Hepatic stellate cell (primary cell): ENCODE data around the gene AK5.

Experiments
- DNase-seq: peaks from one replicate; pipeline ENCODE4 v3.0.0; 2011; ENCODE audit warnings: low spot score

Gene AK5

DNA sequence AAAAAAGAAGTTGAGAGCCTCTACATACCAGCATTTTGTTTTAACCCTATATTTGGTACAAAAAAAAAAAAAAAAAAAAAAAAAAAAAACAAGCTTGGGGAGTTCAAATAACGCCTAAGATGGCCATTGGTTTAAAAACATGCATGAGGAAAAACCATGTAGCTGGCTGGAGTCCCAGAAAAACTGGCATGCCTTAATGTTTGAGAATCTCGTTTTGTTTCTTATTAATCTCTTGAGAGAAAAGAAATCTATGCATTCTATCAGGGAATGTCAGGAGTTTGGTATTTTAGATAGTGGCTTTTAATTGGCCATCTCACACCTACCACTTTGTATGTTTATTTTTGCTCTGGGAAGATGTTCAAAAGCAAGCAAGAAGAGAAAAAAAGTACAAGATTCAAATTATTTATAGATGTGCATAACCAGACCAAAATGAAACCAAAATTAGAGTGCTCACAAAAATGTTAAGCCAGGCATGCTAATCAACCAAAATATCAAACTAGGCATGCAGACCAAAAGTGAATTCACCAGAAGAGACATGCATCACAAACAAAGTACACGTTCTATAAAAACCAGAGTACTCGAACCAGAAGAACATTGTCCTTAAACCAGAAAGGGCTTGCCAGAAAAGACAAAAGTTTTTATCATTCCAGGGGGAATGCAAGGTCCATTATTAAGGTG lies 156.6 kb downstream of the AK5 start:
- peak; percentile 17 for DNase-seq

DNA sequence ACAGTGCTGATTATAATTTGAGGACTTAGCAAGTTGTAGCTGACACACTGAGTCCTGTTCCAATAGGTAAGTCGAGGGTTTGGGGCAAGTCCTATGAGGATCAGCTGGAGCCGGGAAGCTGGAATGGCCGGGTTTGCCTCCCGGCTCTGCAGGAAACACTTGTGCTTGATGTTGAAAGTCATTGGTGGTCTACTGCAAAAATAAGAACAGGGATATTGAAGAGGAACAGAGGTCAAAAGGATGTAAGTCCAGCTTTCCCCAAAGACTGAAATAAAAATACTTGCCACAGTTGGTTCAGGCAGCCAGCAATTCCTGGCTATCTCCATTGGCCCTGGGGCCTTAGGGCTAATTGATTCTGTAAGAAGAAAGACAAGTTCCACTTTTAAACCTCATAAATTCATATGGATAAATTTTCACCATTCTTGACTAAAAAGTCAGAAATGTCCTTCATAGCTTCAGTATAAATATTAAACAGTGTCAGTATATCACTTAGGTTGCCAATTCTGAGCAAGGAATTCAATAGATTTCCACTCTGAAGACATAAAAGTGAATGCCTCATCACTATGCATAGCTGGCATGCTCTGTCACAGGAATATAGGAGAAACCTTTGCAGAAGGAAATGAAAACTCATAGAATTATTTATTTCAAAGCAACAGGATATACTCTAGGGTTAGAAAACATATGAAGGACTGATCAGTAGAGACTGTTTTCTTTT lies 165.2 kb downstream of the AK5 start:
- DNase-seq: no peak

DNA sequence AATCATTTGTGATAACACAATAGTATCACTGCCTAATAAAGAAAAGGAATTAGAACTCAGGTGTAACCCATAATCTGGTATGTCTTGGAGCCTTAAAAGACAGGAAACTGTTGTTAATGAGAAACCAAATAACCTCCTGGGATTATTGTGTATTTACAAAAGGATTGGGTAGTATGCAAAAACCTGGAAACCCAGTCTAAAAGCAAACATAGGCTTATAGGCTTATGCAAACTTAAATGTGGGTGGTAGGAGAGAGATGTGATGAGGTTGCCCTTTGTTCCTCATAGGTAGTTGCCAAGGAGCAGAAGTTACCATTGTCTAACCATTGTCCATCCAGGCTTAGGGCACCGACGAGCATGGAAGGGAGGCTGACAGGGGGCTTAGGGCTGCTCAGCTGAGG lies 165.8 kb downstream of the AK5 start:
- no peak for DNase-seq

DNA sequence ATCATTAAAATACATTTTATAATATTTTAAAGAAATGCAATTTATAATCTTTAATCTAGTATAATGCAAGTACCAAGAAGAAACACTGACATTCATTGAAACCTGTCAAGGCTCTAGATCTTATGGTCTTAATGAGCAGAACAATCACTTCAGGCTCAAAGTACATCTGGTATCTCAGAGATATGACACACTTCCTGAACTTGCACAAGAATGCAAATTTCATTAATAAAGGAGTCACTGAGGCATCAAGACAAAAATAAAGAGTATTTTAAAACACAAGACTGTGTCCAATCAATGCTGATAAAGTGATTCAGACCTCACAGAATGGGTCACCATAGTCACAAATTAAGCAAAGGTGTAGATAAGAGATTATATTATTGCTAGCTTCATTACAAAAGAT lies 178.1 kb downstream of the AK5 start:
- no peak for DNase-seq

DNA sequence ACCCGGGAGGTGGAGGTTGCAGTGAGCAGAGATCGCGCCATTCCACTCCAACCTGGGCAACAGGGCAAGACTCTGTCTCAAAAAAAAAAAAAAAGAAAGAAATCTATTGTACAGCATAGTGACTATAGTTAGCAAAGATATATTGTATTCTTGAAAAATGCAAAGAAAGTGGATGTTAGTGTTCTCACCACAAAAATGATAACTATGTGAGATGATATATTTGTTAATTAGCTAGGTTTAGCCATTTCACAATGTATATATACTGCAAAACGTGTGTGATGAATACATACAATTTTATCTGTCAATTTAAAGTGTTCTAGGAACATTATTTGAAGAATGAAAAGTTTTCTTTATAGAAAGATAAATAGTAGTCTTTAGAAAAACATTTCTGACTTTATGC lies 179.9 kb downstream of the AK5 start:
- no peak for DNase-seq

DNA sequence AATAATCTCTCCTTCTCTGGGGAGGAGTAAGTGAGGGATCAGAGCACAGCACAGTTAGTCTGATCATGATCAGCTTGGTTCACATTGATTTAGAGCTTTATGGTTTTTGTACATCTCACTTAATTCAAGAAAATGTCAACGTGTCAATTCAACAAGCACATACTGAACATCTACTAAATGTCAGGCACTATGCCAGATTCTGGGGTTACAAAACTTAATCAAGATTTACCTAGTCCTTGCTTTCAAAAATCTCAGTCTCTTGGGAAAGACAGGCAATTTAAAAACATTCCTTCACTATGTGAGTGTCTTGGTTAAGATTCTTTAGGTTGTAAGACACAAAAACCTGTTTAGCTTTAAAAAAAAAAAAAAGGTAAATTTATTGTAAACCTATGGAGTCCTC lies 181.4 kb downstream of the AK5 start:
- DNase-seq: no peak

DNA sequence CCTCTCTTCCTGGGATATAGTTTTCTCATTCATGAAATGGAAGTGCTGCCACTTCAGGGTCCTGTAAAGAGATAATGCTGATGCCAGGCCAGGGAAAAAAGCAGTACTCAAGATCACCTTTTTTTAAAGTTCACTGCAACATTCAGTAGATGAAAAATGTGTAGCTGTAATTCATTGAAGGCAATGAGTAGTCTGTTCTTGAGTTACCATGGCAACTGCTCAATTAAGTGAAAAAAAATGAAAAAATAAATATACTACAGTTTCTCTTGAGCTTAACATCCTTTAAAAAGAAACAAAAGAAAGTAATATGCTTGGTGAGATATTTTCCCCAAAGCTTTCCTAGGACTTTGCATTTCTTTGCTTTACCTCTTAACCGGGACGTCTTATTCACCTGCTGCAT lies 183.3 kb downstream of the AK5 start:
- no peak for DNase-seq

DNA sequence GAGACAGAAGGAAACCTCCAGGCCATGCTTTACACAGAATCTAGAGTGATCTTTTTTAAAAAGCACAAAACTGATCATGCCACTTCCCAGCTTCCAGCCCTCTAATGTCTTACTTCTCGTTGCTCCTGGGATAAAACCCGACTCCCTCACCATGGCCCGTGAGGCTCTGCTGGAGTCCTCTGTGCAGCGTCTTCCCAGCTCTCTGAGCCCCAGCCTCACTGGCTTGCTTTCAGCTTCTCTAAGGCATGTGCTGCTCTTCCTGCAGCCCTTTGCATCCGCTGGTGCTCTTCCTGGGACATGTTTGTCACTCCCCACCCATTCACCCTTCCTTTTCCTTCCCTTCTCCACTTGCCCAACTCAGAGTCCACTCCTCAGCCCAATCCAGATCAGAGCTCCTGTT lies 184.1 kb downstream of the AK5 start:
- DNase-seq: no peak

DNA sequence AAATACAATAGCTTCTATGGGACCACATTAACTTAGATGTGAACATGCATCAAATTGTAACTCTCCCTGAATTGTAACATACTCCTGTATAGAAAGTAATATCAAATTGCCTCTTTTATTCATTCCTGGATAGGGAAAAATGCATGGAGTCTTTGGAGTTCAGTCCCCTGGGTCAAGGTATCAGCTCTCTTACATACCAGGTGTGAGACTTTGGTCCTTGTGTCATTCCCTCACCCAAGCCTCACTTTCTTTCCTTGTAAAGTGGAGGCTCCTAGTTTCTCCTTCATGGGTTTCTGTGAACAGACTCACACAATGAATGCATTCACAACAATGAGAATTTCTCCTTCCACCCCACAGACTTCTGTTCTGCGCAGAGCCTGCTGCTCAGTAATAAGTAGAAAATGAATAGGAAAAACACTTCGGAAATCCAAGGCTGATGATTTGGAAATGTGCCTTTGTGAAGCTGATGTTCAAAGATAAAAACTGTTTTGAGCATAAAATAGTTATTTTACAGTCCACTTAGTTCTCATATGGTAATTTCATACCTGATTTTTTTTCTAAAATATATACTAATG lies 185.3 kb downstream of the AK5 start:
- DNase-seq: no peak

DNA sequence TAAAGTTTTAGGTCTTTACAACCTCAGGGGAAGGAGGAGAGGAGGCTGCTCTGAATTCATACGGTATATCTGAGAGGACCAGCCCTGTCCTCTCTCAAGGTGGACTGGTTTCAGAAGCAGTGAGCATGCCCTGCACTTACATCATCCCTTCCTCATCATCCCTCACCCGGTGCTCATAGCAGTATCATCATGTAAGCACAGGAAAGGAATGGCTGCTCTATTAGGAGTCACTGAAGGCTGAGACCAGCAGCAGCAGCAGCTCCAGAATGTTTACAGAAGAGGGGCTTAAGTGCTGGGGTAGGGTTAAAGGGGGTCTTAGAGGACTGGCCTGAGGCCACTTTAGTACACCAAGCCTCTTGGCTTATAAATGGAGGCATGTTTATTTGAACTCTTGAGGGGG lies 185.9 kb downstream of the AK5 start:
- no peak for DNase-seq

DNA sequence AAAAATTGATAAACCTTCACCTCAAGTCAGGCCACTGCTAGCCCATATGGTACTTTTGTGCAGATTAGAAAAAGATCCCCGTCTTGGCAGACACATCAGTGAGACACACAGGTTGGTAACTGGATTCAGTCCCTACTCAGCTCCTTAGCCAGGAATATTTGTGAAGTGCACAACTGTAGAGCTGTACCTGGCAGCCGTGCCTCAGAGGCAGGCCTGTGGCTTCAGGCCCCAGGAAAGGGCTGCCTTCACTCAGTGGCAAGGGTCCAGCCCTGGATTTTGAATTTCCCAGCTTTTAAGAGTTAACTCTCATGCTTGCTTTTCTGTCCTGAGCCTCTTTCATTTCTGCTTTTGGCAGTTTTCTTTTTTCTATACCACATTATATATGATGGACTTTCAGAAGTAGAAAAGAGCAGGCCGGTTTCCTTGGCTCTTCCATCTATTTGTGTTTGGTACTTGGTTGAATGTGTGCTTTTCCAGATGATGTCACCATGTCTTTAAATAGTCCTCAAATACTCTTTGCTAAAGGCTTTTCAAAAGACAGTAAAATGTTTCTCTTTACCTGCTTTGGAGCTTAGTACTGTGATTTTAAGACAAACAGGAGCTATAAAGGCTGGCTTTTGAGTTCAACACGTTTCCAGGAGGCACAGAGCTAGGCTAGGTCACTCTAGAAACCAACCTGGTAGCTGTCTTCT lies 186.6 kb downstream of the AK5 start:
- no peak for DNase-seq

DNA sequence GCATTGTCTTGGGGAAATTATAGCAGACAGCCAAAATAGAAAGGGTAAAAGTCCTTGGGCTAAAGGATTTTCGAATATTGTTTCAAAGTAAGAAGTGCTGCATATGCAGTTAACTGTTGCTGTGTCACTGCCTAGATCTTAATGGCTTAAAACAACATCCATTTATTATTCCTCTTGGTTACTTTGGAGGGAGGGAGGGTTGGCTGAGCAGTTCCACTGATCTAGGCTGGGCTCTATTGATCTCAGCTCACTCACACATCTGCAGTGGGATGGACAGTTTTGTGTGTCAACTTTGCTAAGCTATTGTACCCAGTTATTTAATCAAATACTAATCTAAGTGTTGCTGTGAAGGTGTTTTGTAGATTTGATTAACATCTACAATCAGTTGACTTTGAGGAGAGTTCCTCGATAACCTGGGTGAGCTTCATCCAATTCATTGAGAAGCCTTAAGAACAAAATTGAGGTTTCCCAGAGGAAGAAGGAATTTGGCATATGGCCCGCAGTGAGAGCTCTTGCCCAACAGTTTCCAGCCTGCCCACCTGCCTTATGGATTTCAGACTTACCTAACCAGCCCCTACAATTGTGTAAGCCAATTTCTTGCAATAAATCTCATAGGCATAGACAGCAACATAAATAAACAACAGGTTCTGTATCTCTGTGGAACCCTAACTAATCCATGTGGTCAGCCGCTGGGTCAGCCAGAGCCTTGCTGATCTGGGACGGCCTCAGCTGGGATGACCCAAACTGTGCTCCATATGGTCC lies 187.3 kb downstream of the AK5 start:
- no peak for DNase-seq

DNA sequence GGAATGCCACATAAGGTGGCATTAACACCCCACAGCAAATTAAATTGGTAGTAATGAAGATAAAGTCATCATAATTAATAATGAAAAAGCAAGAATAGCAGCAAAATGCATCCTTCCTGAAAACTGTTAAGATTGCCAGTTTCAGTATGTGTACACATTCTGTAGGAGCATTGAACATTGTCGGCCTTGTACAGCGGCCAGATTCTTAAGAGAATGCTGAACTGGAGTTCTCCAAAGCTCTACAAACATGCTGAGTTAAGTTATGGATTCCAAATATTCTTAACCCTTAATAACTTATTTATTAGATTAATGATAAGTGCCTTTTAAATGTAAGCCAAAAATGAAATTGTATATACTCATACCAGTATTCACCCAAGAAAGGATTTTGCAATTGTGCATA lies 189.9 kb downstream of the AK5 start:
- DNase-seq: no peak

DNA sequence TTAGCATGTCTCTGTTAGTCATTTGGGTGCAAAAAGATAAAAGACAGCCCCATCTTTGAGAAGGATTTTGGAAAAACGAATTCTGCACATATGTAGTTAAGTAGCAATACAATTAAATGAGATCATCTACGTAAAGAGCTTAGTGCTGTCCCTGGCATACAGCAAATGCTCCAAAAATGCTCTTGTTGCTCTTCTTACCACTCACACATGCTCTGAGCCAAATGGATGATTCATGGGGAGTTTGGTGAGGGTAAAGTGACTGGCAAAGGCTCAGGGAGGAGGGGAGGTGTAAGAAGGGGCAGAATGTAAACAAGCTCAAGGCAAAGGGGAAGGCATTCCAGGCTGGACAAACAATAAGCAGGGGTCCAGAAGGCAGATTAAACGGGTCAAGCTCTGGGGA lies 191.9 kb downstream of the AK5 start:
- DNase-seq: peak; percentile 48

DNA sequence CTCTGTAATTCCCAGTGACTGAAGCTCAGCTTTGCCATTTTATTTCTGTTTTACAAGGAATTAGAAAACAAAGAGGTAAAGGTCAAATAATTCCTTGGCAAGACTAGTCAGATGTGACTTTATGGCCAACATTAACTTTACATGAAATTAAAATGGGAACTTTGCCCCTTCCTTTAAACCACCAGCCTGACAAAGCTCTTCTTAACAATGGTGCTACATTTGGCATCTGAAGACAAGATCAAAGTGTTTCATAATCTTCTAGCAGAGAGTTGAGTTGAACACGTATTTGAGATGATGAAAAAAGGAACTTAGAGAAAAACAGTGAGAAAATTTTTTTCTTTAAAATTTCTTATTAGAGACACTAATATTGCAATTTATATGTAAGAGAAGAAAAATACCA lies 193.8 kb downstream of the AK5 start:
- no peak for DNase-seq

DNA sequence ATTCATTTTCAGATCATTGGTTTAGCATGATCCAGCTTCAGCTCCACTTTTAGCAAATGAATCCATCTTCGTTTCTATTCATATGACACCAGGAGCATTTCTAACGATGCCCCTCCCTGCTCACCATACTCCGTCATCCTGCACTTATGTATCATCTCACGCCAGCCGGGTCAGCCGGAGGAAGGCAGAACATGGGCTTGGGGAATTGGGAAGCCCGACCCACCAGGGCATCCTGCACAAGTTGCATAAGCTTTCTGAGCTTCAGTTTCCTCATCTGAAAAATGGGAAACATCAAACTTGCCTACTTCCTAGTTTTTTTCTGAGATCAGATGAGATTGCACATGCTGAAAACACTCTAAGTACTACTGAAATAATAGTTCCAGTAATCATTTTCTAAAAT lies 194.7 kb downstream of the AK5 start:
- no peak for DNase-seq

DNA sequence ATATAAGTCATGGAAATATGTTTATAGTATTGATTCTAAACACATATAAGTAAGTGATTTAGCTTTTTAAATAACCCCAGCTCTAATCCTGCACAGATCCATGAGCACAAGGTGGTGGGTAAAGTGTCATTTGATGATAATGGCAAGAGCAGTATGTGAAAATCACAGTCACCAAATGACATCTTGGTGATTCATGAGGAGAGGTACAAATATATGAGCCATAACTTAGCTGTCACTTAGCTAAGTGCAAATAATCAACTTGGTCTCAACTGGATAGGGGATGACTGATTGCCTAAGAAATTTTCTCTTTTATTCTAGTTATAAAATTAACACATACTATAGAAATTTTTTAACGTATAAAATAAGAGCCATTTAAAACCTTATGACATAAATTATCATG lies 202.5 kb downstream of the AK5 start:
- DNase-seq: no peak

DNA sequence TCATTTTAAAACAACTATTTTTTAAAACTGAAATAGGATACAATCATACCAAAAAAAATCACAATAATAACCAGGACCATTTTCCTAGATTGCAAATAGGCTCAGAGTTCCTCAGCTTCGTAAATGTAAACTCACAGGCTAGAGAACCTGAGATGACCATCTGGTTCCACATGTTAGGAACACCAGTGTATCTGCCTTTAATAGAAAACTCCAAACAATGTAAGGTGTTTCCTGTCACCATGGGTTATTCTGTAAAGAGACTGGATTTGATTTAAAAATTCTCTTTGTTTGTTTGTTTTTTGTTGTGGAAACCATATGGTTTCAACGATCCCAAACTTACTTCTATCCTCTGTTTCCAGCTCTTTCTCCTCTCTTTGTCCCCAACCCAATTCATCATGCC lies 203.1 kb downstream of the AK5 start:
- no peak for DNase-seq

DNA sequence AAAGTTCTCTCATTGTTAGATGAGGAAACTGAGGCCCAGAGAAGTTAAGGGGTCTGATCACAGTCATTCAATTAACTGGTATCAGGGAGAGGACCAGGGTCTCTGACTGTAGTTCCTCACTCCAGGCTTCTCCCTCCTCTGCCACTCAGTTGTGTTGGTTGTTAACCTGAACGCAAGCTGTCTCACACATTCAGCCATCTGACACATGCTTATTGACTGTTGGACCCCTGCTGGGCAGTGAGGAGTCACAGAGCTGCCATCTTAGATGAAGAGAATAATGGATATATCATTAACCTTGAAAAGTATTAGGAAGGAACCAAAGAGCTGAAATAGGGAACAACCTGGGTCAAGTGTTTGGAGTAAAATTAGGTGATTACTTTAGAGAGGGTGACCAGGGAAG lies 205.8 kb downstream of the AK5 start:
- DNase-seq: no peak

DNA sequence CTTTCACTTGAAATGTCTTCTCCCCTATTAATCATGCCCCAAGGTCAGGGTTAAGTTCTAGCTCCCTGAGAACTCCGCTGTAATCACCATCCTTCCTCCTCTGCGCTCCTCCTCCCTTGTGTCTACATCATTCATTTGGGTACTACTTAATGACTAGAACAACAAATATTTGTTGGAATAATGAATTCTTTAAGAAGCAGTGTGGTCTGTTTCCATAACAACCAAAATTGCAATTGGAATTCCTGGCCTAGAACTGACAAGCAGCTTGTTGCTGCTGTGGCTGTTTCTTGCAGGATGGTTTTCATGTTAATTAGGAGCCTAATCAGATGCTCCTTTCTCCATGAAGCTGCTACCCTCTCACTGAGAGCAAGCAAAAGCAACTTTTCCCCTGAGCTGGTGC lies 208.1 kb downstream of the AK5 start:
- DNase-seq: peak; percentile 12

DNA sequence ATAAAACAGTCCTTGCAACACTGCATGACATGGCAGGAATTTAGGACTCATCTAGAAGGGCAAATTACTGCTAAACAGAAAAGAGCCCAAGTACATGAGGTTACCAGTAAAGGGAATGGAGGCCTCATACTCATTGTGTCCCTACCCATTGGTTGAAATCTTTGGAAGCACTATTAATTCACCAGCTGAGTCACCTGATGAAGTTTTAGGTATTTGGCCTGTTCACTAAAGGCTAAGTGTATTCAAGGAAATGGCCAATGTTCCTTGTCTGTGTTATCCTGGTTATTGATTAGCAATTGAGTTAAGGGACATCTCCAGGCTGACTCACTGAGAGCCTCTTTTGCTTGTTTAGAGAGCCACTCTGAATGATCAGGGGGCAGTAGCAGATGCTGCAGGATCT lies 212.2 kb downstream of the AK5 start:
- DNase-seq: no peak

DNA sequence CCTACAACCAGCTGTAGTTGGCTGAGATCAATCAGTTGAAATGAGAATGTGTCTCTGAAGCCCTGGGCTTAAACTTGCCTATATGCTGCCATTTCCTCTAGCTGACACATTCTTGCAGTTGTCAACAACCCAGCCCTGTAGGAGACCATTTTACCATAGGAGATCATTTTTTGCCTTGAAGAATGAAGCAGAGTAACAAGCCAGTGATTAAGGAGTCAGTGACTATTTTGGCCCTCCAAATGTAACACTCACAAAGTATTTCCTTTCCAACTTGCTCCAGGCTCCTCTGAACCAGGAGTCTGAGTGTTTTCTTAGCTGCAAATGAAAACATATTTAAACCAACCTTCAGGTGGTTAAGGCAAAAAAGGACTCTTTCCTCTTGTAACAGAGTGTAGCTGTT lies 217.1 kb downstream of the AK5 start:
- DNase-seq: no peak
